ENCODE measurements around the gene GNAQ. TPM values are rescaled to one million over a fixed set of nuclear protein-coding genes. Genes with fewer than 3 reads are reported as not detected.

GNAQ gene
- total and polyA plus RNA-seq, 2 experiments from 2014 or later = 21.1 to 43.1 TPM

DNA sequence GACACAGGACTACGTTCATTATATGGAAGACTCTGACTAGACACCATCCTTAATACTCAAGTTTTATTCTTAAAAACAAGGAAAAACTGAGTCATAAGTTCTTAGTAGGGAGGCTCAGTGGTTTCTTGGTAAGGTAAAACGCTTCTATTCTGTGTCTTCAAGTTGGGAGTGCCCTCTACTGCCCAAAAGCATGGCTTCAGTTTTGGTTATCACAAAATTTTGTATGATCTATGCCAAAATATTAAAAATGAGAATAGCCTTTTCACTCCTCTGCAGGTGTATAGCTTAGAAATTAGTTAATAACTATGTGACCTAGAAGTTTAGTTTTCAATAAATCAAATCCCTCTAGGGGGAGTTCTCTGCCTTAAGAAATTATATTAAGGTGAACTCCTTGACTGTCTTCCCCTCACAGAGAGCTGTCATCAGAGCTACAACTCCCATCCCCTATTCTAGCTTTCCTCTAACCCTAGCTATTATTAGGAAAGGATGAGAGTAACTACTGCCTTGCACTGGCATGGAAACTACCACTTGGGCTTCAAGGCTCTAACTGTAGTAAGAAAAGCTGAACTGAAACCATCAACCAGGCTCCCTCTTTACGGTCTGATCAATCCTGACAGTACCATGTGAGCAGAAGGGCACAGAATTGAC is 189.7 kb downstream of the GNAQ start:
- Histone ChIP-seq H3F3A (replicated peaks; ENCODE audit: low read depth) (no peaks in the 10 kb centered on the region), H4K20me1 (replicated peaks; ENCODE audit: insufficient read depth) (0 out of 2 replicates have a peak, but pooled peaks cover 2% of the 10 kb centered on the region), H3K27me3 (ENCODE audit: insufficient read depth) (no peaks in the 10 kb centered on the region), H3K9me2 (ENCODE audit: insufficient read depth) (no peaks in the 10 kb centered on the region), H3K27ac (ENCODE audit: low read depth) (no peak overlapping the region), H3K4me2 (no peak overlapping the region), H3K4me3 (no peak overlapping the region), H2AFZ (no peak overlapping the region), H3K36me3 (ENCODE audit: insufficient read depth) (no peaks in the 10 kb centered on the region), H3K4me1 (ENCODE audit: insufficient read depth) (no peaks in the 10 kb centered on the region), H3K79me2 (replicated peaks; ENCODE audit: insufficient read depth) (no peaks in the 10 kb centered on the region)
- Mint-ChIP-seq H3K4me1 (peaks cover 16% of the 10 kb centered on the region), H3K9me3 (no peaks in the 10 kb centered on the region), H3K27ac (no peak overlapping the region), H3K27me3 (ENCODE audit: insufficient read depth, low read depth, poor library complexity) (peaks cover 3% of the 10 kb centered on the region), H3K4me3 (no peak overlapping the region), H3K36me3 (ENCODE audit: low read depth) (no peaks in the 10 kb centered on the region)
- no peak for TF ChIP-seq JUNB (IDR thresholded peaks at IDR 0.05; ENCODE audit: unreplicated experiment)
- TF ChIP-seq, protein P1, sequence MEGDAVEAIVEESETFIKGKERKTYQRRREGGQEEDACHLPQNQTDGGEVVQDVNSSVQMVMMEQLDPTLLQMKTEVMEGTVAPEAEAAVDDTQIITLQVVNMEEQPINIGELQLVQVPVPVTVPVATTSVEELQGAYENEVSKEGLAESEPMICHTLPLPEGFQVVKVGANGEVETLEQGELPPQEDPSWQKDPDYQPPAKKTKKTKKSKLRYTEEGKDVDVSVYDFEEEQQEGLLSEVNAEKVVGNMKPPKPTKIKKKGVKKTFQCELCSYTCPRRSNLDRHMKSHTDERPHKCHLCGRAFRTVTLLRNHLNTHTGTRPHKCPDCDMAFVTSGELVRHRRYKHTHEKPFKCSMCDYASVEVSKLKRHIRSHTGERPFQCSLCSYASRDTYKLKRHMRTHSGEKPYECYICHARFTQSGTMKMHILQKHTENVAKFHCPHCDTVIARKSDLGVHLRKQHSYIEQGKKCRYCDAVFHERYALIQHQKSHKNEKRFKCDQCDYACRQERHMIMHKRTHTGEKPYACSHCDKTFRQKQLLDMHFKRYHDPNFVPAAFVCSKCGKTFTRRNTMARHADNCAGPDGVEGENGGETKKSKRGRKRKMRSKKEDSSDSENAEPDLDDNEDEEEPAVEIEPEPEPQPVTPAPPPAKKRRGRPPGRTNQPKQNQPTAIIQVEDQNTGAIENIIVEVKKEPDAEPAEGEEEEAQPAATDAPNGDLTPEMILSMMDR (conservative IDR thresholded peaks at IDR 0.05; ENCODE audit: low read depth in 2 of 2) = peak; percentile 37 to 49
- ATAC-seq = no peak; the same call in 2 of the 3 replicates
- DNase-seq (ENCODE audit: low spot score) = no peak

DNA sequence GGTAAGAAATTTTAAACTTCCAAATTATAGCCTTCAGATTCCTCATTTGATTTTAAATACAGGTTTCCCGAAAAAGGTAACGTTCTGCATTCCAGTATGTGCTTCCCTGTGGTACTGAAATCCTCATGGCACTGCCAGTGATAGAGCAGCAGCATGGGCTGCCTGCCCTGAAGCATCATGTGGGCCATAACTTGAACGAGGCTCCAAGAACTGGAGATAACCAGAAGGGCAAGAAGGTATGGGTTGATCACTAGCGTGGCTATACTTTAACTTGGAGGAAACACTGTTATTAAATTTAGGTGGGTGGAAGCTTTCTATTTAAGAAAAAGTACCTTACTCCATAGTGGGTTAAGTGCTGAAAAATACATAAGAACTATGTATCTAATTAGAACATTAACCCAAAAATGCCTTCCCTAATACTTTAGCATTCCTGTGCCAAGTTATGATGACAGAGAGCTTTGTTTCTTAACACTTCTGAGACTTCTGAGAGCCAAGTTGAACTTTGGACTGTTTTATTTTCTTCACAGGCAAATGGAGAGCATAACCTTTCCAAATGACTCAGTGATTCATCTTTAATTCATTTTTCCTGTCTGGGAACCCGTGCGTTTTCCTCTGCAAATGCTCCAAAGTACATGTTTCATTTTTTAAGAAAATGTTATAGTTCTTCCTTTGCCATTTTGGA is 192.0 kb downstream of the GNAQ start:
- H3K27me3 ChIP-seq (ENCODE audit: insufficient read depth) = no peaks in the 10 kb centered on the region
- H3K27ac ChIP-seq (ENCODE audit: low read depth) = no peak overlapping the region
- H3F3A ChIP-seq (replicated peaks; ENCODE audit: low read depth) = no peaks in the 10 kb centered on the region
- Mint-ChIP-seq H3K4me3 (no peak overlapping the region), H3K9me3 (no peaks in the 10 kb centered on the region), H3K4me1 (peaks cover 7% of the 10 kb centered on the region), H3K27ac (no peak overlapping the region), H3K27me3 (ENCODE audit: insufficient read depth, low read depth, poor library complexity) (peaks cover 3% of the 10 kb centered on the region), H3K36me3 (ENCODE audit: low read depth) (no peaks in the 10 kb centered on the region)
- no peak overlapping the region for H3K4me3 ChIP-seq
- H3K36me3 ChIP-seq (ENCODE audit: insufficient read depth) = no peaks in the 10 kb centered on the region
- H3K4me1 ChIP-seq (ENCODE audit: insufficient read depth) = no peaks in the 10 kb centered on the region
- DNase-seq (ENCODE audit: low spot score) (no peak), ATAC-seq (no peak)
- no peak overlapping the region for H2AFZ ChIP-seq
- 0 out of 2 replicates have a peak, but pooled peaks cover 3% of the 10 kb centered on the region for H4K20me1 ChIP-seq (replicated peaks; ENCODE audit: insufficient read depth)
- H3K4me2 ChIP-seq = no peak overlapping the region
- H3K9me2 ChIP-seq (ENCODE audit: insufficient read depth) = no peaks in the 10 kb centered on the region
- H3K79me2 ChIP-seq (replicated peaks; ENCODE audit: insufficient read depth) = no peaks in the 10 kb centered on the region
- TF ChIP-seq CREB1 (CRISPR knock-in tag; IDR thresholded peaks at IDR 0.05; ENCODE audit: low read depth) = no peak
- TF ChIP-seq EZH2phosphoT487 (IDR thresholded peaks at IDR 0.05; ENCODE audit: unreplicated experiment) = no peak
- no peak for TF ChIP-seq STAT1 (IDR thresholded peaks at IDR 0.05; ENCODE audit: unreplicated experiment)
- TF ChIP-seq, protein P2, sequence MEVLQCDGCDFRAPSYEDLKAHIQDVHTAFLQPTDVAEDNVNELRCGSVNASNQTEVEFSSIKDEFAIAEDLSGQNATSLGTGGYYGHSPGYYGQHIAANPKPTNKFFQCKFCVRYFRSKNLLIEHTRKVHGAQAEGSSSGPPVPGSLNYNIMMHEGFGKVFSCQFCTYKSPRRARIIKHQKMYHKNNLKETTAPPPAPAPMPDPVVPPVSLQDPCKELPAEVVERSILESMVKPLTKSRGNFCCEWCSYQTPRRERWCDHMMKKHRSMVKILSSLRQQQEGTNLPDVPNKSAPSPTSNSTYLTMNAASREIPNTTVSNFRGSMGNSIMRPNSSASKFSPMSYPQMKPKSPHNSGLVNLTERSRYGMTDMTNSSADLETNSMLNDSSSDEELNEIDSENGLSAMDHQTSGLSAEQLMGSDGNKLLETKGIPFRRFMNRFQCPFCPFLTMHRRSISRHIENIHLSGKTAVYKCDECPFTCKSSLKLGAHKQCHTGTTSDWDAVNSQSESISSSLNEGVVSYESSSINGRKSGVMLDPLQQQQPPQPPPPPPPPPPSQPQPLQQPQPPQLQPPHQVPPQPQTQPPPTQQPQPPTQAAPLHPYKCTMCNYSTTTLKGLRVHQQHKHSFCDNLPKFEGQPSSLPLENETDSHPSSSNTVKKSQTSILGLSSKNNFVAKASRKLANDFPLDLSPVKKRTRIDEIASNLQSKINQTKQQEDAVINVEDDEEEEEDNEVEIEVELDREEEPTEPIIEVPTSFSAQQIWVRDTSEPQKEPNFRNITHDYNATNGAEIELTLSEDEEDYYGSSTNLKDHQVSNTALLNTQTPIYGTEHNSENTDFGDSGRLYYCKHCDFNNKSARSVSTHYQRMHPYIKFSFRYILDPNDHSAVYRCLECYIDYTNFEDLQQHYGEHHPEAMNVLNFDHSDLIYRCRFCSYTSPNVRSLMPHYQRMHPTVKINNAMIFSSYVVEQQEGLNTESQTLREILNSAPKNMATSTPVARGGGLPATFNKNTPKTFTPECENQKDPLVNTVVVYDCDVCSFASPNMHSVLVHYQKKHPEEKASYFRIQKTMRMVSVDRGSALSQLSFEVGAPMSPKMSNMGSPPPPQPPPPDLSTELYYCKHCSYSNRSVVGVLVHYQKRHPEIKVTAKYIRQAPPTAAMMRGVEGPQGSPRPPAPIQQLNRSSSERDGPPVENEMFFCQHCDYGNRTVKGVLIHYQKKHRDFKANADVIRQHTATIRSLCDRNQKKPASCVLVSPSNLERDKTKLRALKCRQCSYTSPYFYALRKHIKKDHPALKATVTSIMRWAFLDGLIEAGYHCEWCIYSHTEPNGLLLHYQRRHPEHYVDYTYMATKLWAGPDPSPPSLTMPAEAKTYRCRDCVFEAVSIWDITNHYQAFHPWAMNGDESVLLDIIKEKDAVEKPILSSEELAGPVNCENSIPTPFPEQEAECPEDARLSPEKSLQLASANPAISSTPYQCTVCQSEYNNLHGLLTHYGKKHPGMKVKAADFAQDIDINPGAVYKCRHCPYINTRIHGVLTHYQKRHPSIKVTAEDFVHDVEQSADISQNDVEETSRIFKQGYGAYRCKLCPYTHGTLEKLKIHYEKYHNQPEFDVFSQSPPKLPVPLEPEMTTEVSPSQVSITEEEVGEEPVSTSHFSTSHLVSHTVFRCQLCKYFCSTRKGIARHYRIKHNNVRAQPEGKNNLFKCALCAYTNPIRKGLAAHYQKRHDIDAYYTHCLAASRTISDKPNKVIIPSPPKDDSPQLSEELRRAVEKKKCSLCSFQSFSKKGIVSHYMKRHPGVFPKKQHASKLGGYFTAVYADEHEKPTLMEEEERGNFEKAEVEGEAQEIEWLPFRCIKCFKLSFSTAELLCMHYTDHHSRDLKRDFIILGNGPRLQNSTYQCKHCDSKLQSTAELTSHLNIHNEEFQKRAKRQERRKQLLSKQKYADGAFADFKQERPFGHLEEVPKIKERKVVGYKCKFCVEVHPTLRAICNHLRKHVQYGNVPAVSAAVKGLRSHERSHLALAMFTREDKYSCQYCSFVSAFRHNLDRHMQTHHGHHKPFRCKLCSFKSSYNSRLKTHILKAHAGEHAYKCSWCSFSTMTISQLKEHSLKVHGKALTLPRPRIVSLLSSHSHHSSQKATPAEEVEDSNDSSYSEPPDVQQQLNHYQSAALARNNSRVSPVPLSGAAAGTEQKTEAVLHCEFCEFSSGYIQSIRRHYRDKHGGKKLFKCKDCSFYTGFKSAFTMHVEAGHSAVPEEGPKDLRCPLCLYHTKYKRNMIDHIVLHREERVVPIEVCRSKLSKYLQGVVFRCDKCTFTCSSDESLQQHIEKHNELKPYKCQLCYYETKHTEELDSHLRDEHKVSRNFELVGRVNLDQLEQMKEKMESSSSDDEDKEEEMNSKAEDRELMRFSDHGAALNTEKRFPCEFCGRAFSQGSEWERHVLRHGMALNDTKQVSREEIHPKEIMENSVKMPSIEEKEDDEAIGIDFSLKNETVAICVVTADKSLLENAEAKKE (CRISPR knock-in tag; IDR thresholded peaks at IDR 0.05) = no peak
- no peak for TF ChIP-seq JUNB (IDR thresholded peaks at IDR 0.05; ENCODE audit: unreplicated experiment)
- no peak for TF ChIP-seq POLR2AphosphoS5 (IDR thresholded peaks at IDR 0.05; ENCODE audit: low read depth)
- TF ChIP-seq, protein P3, sequence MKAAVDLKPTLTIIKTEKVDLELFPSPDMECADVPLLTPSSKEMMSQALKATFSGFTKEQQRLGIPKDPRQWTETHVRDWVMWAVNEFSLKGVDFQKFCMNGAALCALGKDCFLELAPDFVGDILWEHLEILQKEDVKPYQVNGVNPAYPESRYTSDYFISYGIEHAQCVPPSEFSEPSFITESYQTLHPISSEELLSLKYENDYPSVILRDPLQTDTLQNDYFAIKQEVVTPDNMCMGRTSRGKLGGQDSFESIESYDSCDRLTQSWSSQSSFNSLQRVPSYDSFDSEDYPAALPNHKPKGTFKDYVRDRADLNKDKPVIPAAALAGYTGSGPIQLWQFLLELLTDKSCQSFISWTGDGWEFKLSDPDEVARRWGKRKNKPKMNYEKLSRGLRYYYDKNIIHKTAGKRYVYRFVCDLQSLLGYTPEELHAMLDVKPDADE (IDR thresholded peaks at IDR 0.05) = no peak
- no peak for TF ChIP-seq NANOG (IDR thresholded peaks at IDR 0.05; ENCODE audit: borderline replicate concordance)
- TF ChIP-seq ZNF331 (CRISPR knock-in tag; IDR thresholded peaks at IDR 0.05; ENCODE audit: low read depth) = no peak
